UCSD-AML1 (cell line): ENCODE results near the gene ADGRG1.

Experiments used
- DNase-seq: peaks from one replicate; lab custom pipeline; 2025; ENCODE audit not compliant: unreplicated experiment; lab: John Stamatoyannopoulos, UW

ADGRG1 gene

GRCh38 chr16:57620335-57621231 lies 7.8 kb upstream of the ADGRG1 start:
- DNase-seq: no peak

- DNase-seq: no peak
Measured at GRCh38 chr16:57621521-57622271, 6.7 kb upstream of the ADGRG1 start.

GRCh38 chr16:57622361-57623250 lies 5.8 kb upstream of the ADGRG1 start:
- DNase-seq: no peak

GRCh38 chr16:57623251-57624043 lies 5.0 kb upstream of the ADGRG1 start:
- no peak for DNase-seq

GRCh38 chr16:57624044-57624688 lies 4.3 kb upstream of the ADGRG1 start:
- no peak for DNase-seq

- DNase-seq: peak; percentile 62
Measured at GRCh38 chr16:57624806-57625500, 3.5 kb upstream of the ADGRG1 start.

- DNase-seq: no peak
Measured at GRCh38 chr16:57626420-57627170, 1.8 kb upstream of the ADGRG1 start.

- DNase-seq: no peak
Measured at GRCh38 chr16:57627184-57627871, 1.1 kb upstream of the ADGRG1 start.

GRCh38 chr16:57628783-57629293 lies 408 bp downstream of the ADGRG1 start:
- no peak for DNase-seq

- DNase-seq: peak; percentile 59
Measured at GRCh38 chr16:57629516-57630406, 1.3 kb downstream of the ADGRG1 start.

GRCh38 chr16:57630407-57630797 lies 2.0 kb downstream of the ADGRG1 start:
- no peak for DNase-seq

- no peak for DNase-seq
Measured at GRCh38 chr16:57630931-57631845, 2.8 kb downstream of the ADGRG1 start.

GRCh38 chr16:57632568-57632967 lies 4.1 kb downstream of the ADGRG1 start:
- no peak for DNase-seq

GRCh38 chr16:57633383-57634064 lies 5.1 kb downstream of the ADGRG1 start:
- no peak for DNase-seq

GRCh38 chr16:57634171-57634570 lies 5.7 kb downstream of the ADGRG1 start:
- DNase-seq: no peak
